HepG2 (cell line): ENCODE measurements around the gene NEGR1. TPM values are rescaled to one million over a fixed set of nuclear protein-coding genes. Genes with fewer than 3 reads are reported as not detected.

Experiments used
- ATAC-seq: fragments of 200-7000 bp; cut with Tn5 transposase; 3 replicates; pipeline ENCODE4 v1.9.1; 2020; ENCODE audit warnings: mild to moderate bottlenecking, moderate library complexity
- BruUV-seq: library from RNA; stranded (reverse); fragments of 400-500 nt; replicated peaks from 2 replicates; lab custom pipeline; 2021; lab: Mats Ljungman, UMichigan
- CTCF ChIA-PET: fragments of 300-600 bp; formaldehyde crosslinking; extraction: SDS; loops from one replicate; lab custom pipeline; 2021; ENCODE audit warnings: low total read pairs, inconsistent platforms, low intra/inter-chr PET ratio; lab: Yijun Ruan, JAX
- POLR2A ChIA-PET: fragments of 350-600 bp; sonication (Branson Sonifier 250); formaldehyde crosslinking; loops from one replicate; lab custom pipeline; 2020; ENCODE audit warnings: antibody characterized with exemption, inconsistent platforms; lab: Yijun Ruan, JAX
- DNase-seq: peaks from one replicate; pipeline ENCODE4 v3.0.0-alpha.2; 2015; ENCODE audit warnings: low spot score
- FAIRE-seq: peaks from 3 replicates; lab custom pipeline; 2011; peaks lifted over from hg19 to GRCh38; lab: Jason Lieb, UNC
- H2AFZ ChIP-seq: one replicate; pipeline ENCODE4 v1.6.1; 2011; ENCODE audit warnings: low read length, inconsistent platforms
- H3K27ac ChIP-seq: fragments of 300-600 bp; 3 replicates; pipeline ENCODE4 v1.8.0; 2011; ENCODE audit warnings: mixed run types, mild to moderate bottlenecking, mixed read lengths, low read length, inconsistent platforms; ENCODE audit not compliant: insufficient read depth; ENCODE audit errors: extremely low read length
- H3K27me3 ChIP-seq, 2 experiments: fragments of 200-600 bp in 1 of 2; 2 replicates in 1 of 2; 3 replicates in 1 of 2; pipeline versions ENCODE4 v1.6.0 to v1.8.0; 2011; ENCODE audit warnings: low read length in 2 of 2, mild to moderate bottlenecking in 2 of 2, moderate library complexity in 2 of 2, inconsistent platforms in 1 of 2; ENCODE audit not compliant: insufficient read depth in 2 of 2, control insufficient read depth in 1 of 2
- H3K36me3 ChIP-seq, 2 experiments: fragments of 200-600 bp in 1 of 2; replicated peaks in 1 of 2; 2 replicates in 1 of 2; 3 replicates in 1 of 2; pipeline versions ENCODE4 v1.5.1 to v1.8.0; 2011; ENCODE audit warnings: low read length in 2 of 2, inconsistent platforms in 1 of 2; ENCODE audit not compliant: insufficient read depth in 2 of 2, control insufficient read depth in 1 of 2
- H3K4me1 ChIP-seq: 2 replicates; pipeline ENCODE4 v1.5.1; 2012; ENCODE audit warnings: low read length, inconsistent platforms; ENCODE audit not compliant: insufficient read depth
- H3K4me2 ChIP-seq: 2 replicates; pipeline ENCODE4 v1.6.0; 2011; ENCODE audit warnings: low read depth, low read length, inconsistent platforms
- H3K4me3 ChIP-seq, 3 experiments: fragments of 200-600 bp in 1 of 3; sonication (generic), shearing (Covaris generic) in 1 of 3; replicated peaks in 1 of 3; 2 replicates each; pipeline ENCODE4 v1.5.1; 2011 to 2016; ENCODE audit warnings: low read length in 3 of 3, inconsistent platforms in 2 of 3, low read depth in 2 of 3, mild to moderate bottlenecking in 2 of 3, control low read depth in 1 of 3, mixed read lengths in 1 of 3; ENCODE audit not compliant: insufficient read depth in 1 of 3
- H3K79me2 ChIP-seq: one replicate; pipeline ENCODE4 v1.6.1; 2011; ENCODE audit warnings: low read length, inconsistent platforms; ENCODE audit not compliant: insufficient read depth
- H3K9ac ChIP-seq: 2 replicates; pipeline ENCODE4 v1.6.0; 2011; ENCODE audit warnings: mild to moderate bottlenecking, low read depth, low read length, inconsistent platforms; ENCODE audit not compliant: insufficient read depth
- H3K9me3 ChIP-seq: 2 replicates; pipeline ENCODE4 v1.5.1; 2012; ENCODE audit warnings: mild to moderate bottlenecking, low read length
- H4K20me1 ChIP-seq: 2 replicates; pipeline ENCODE4 v1.6.0; 2011; ENCODE audit warnings: inconsistent platforms, mild to moderate bottlenecking, low read length, moderate library complexity; ENCODE audit not compliant: insufficient read depth
- CTCF ChIP-seq: sonication (generic); formaldehyde crosslinking; IDR thresholded peaks from 2 replicates; pipeline ENCODE4 v1.5.0; 2020; ENCODE audit warnings: mild to moderate bottlenecking, missing genetic modification reagents, moderate library complexity
- EZH2 ChIP-seq: conservative IDR thresholded peaks from 2 replicates; pipeline ENCODE4 v1.6.1; 2012; ENCODE audit warnings: mild to moderate bottlenecking, low read depth, low read length, moderate library complexity
- IKZF1 ChIP-seq: fragments of 450-650 bp; IDR thresholded peaks from 2 replicates; pipeline ENCODE4 v1.7.1; 2016
- JUN ChIP-seq: sonication (generic); formaldehyde crosslinking; IDR thresholded peaks from 2 replicates; pipeline ENCODE4 v1.4.0; 2020; ENCODE audit warnings: mild to moderate bottlenecking, missing genetic modification reagents
- KAT2B ChIP-seq: fragments of 150-350 bp; IDR thresholded peaks from 2 replicates; pipeline ENCODE4 v1.6.1; 2014; ENCODE audit warnings: low read depth, low read length, borderline replicate concordance
- KDM6A ChIP-seq: IDR thresholded peaks from 2 replicates; pipeline ENCODE4 v1.6.1; 2016; ENCODE audit warnings: low read depth
- SMC3 ChIP-seq: IDR thresholded peaks from 2 replicates; pipeline ENCODE4 v1.6.1; 2011; ENCODE audit warnings: low read length, improper control_type of control experiment
- STAG1 ChIP-seq: sonication (generic); formaldehyde crosslinking; IDR thresholded peaks from 2 replicates; pipeline ENCODE4 v1.4.0; 2020; ENCODE audit warnings: missing genetic modification reagents
- TEAD3 ChIP-seq: optimal IDR thresholded peaks from 2 replicates; pipeline ENCODE3; 2016; ENCODE audit warnings: borderline replicate concordance
- ZNF136 ChIP-seq: sonication (generic); formaldehyde crosslinking; IDR thresholded peaks from 2 replicates; pipeline ENCODE4 v1.8.1; 2022; ENCODE audit warnings: low read depth, mild to moderate bottlenecking, moderate library complexity, missing genetic modification reagents
- ZNF343 ChIP-seq: sonication (generic); formaldehyde crosslinking; IDR thresholded peaks from 2 replicates; pipeline ENCODE4 v1.4.0; 2020; ENCODE audit warnings: mild to moderate bottlenecking, missing genetic modification reagents
- ZNF615 ChIP-seq: sonication (generic); formaldehyde crosslinking; IDR thresholded peaks from 2 replicates; pipeline ENCODE4 v1.5.0; 2020; ENCODE audit warnings: mild to moderate bottlenecking, missing genetic modification reagents, borderline replicate concordance
- ZNF792 ChIP-seq: IDR thresholded peaks from 2 replicates; pipeline ENCODE4 v1.6.1; 2016
- ZSCAN25 ChIP-seq: sonication (generic); formaldehyde crosslinking; IDR thresholded peaks from 2 replicates; pipeline ENCODE4 v1.8.0; 2022; ENCODE audit warnings: mild to moderate bottlenecking, missing genetic modification reagents
- WGBS: methylation state at CpG from one replicate; pipeline ENCODE4 v1.1.6; 2017; ENCODE audit warnings: low lambda C conversion rate; 5-methylcytosine and 5-hydroxymethylcytosine counted together
- in situ Hi-C: cut with HindIII; loops from 2 replicates; pipeline ENCODE4 v1.10.0; 2017; ENCODE audit warnings: low pct_unique_long_range_greater_than_20kb; ENCODE audit not compliant: extremely low pct_ligation_motif_present
- intact Hi-C: fragments of 100-400 bp; cut with micrococcal nuclease; formaldehyde crosslinking; loops from one replicate; pipeline ENCODE4 v1.10.0; 2022; ENCODE audit not compliant: unreplicated experiment
- polyA plus RNA-seq, 8 experiments: library from polyadenylated mRNA; depleted of rRNA in 3 of 8; stranded (reverse) in 7 of 8; unstranded in 1 of 8; fragments of >200 nt; fragmentation: Illumina TruSeq in 4 of 8; extraction: Trizol in 4 of 8; gene quantifications; 2 replicates each; pipeline versions ENCODE4 v1.2.1 to v1.2.3, GENCODE V29; 2011 to 2016; ENCODE audit warnings: low read depth in 4 of 8, missing spikeins in 1 of 8, mixed read lengths in 1 of 8; ENCODE audit not compliant: insufficient read depth in 1 of 8
- total RNA-seq, 5 experiments: library from RNA; depleted of rRNA; stranded (reverse); fragments of >200 nt; fragmentation: Illumina TruSeq; extraction: Trizol; gene quantifications; 2 replicates each; pipeline ENCODE4 v1.2.3, GENCODE V29; 2016; ENCODE audit warnings: low read depth in 1 of 5
- TF ChIP-seq, protein P1 (sequence below): sonication (generic); formaldehyde crosslinking; IDR thresholded peaks from 2 replicates; pipeline ENCODE4 v1.8.1; 2023; ENCODE audit warnings: mild to moderate bottlenecking, missing genetic modification reagents, borderline replicate concordance
- TF ChIP-seq, protein P2 (sequence below): sonication (generic); formaldehyde crosslinking; IDR thresholded peaks from 2 replicates; pipeline ENCODE4 v1.9.0; 2021; ENCODE audit warnings: missing genetic modification reagents, mild to moderate bottlenecking, borderline replicate concordance
- TF ChIP-seq, protein P3 (sequence below): sonication (generic); formaldehyde crosslinking; IDR thresholded peaks from 2 replicates; pipeline ENCODE4; 2020; ENCODE audit warnings: missing genetic modification reagents, mild to moderate bottlenecking, borderline replicate concordance

Gene NEGR1
- total and polyA plus RNA-seq, 2 of the 13 experiments (the other 11 are each of a cell fraction or from before 2014, with no cell fraction given), result not detected

- no peaks in the 10 kb centered on the region for H3K79me2 ChIP-seq
- no peaks in the 10 kb centered on the region for H3K4me1 ChIP-seq
- H4K20me1 ChIP-seq, result no peaks in the 10 kb centered on the region
- no peak overlapping the region for H3K27ac ChIP-seq
- in situ Hi-C loops (no loop called here), intact Hi-C loops (loop anchor here (1.0 to 10.0 kb wide), 3 partner anchors 96 to 658 kb away; partner anchors contain the start of gene NEGR1)
- DNase-seq (peak; percentile 1), FAIRE-seq (no peak), ATAC-seq (peak; percentile 71)
- H3K4me3 ChIP-seq, result no peak overlapping the region
- ChIA-PET POLR2A (no interaction called here), CTCF (no interaction called here)
- no peaks in the 10 kb centered on the region for H3K36me3 ChIP-seq
- H3K27me3 ChIP-seq, result no peaks in the 10 kb centered on the region
- no TSS peak for BruUV-seq
- H3K9ac ChIP-seq, result no peak overlapping the region
- whole genome bisulfite sequencing, result 13% methylated on average over 1 of the region's 1 CpG
- H3K4me2 ChIP-seq, result no peak overlapping the region
- H2AFZ ChIP-seq, result no peak overlapping the region
- H3K9me3 ChIP-seq, result no peaks in the 10 kb centered on the region
- TF ChIP-seq TEAD3 (CRISPR knock-in tag) (no peak), ZNF792 (CRISPR knock-in tag) (no peak), SMC3 (peak; percentile 52; the same call in 1 of the 2 replicates), ZNF136 (CRISPR knock-in tag) (no peak), CTCF (CRISPR knock-in tag) (peak; percentile 54), ZNF615 (CRISPR knock-in tag) (no peak), IKZF1 (no peak), JUN (CRISPR knock-in tag) (no peak), EZH2 (no peak), ZSCAN25 (CRISPR knock-in tag) (no peak), STAG1 (CRISPR knock-in tag) (peak; percentile 78), KAT2B (no peak), KDM6A (CRISPR knock-in tag) (no peak), ZNF343 (CRISPR knock-in tag) (no peak)
- TF ChIP-seq, protein P1, sequence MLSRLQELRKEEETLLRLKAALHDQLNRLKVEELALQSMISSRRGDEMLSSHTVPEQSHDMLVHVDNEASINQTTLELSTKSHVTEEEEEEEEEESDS (CRISPR knock-in tag), result no peak
- TF ChIP-seq, protein P2, sequence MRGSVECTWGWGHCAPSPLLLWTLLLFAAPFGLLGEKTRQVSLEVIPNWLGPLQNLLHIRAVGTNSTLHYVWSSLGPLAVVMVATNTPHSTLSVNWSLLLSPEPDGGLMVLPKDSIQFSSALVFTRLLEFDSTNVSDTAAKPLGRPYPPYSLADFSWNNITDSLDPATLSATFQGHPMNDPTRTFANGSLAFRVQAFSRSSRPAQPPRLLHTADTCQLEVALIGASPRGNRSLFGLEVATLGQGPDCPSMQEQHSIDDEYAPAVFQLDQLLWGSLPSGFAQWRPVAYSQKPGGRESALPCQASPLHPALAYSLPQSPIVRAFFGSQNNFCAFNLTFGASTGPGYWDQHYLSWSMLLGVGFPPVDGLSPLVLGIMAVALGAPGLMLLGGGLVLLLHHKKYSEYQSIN (CRISPR knock-in tag), result no peak
- TF ChIP-seq, protein P3, sequence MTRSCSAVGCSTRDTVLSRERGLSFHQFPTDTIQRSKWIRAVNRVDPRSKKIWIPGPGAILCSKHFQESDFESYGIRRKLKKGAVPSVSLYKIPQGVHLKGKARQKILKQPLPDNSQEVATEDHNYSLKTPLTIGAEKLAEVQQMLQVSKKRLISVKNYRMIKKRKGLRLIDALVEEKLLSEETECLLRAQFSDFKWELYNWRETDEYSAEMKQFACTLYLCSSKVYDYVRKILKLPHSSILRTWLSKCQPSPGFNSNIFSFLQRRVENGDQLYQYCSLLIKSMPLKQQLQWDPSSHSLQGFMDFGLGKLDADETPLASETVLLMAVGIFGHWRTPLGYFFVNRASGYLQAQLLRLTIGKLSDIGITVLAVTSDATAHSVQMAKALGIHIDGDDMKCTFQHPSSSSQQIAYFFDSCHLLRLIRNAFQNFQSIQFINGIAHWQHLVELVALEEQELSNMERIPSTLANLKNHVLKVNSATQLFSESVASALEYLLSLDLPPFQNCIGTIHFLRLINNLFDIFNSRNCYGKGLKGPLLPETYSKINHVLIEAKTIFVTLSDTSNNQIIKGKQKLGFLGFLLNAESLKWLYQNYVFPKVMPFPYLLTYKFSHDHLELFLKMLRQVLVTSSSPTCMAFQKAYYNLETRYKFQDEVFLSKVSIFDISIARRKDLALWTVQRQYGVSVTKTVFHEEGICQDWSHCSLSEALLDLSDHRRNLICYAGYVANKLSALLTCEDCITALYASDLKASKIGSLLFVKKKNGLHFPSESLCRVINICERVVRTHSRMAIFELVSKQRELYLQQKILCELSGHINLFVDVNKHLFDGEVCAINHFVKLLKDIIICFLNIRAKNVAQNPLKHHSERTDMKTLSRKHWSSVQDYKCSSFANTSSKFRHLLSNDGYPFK (CRISPR knock-in tag), result no peak
Measured at GRCh38 chr1:72186733-72187307, 95.5 kb downstream of the NEGR1 start.
